NCI-H146 treated with DMSO at 0.1 percent for 48 hours (cell line): ENCODE results near the gene MCL1.
"Not testable (repeated sequence)": the region's sequence is repeated elsewhere in the genome, so short reads cannot be mapped to it uniquely, and the experiment has no call there.

Experiments
- DNase-seq: peaks from one replicate; lab custom pipeline; 2025; ENCODE audit not compliant: unreplicated experiment; lab: John Stamatoyannopoulos, UW

Gene MCL1

GRCh38 chr1:150603711-150604110 lies 24.3 kb upstream of the MCL1 start:
- DNase-seq, result no peak

- DNase-seq, result not testable (repeated sequence)
These were observed 23.0 kb upstream of the MCL1 start for GRCh38 chr1:150602372-150602771.

DNA sequence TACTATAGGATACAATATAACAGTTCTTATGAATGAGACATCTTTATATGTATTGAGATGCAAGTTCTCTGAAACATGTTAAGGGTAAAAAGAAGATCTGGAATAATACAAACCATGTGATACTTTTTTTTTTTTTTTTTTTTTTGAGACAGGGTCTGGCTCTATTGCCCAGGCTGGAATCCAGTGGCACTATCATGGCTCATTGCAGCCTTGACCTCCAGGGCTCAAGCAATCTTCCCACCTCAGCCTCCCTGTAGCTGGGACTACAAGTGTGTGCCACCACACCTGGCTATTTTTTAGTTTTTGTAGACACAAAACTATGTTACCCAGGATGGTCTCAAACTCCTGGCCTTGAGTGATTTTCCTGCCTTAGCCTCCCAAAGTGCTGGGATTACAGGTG lies 22.1 kb upstream of the MCL1 start:
- DNase-seq, result no peak

- not testable (repeated sequence) for DNase-seq
These were observed 18.9 kb upstream of the MCL1 start for GRCh38 chr1:150598346-150598745.

DNA sequence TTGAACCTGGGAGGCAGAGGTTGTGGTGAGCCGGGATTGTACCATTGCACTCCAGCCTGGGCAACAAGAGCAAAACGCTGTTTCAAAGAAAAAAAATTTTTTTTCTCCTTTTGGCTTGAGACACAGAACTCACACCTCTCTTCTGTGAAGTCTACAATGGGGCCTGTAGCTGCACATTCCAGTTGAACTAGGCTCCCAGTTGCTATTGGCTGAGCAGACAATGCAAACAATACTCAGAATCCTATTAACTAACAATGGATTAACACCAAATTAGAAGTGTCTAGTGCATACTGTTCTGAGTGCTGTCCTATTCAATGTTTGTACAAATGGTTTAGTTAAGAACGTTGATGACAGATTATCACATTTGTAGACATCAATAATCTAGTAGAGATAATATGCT lies 17.6 kb upstream of the MCL1 start:
- no peak for DNase-seq

GRCh38 chr1:150596095-150596892 lies 16.9 kb upstream of the MCL1 start:
- no peak for DNase-seq

- no peak for DNase-seq
These were observed 3.0 kb upstream of the MCL1 start for GRCh38 chr1:150582371-150582770.

GRCh38 chr1:150581962-150582361 lies 2.6 kb upstream of the MCL1 start:
- not testable (repeated sequence) for DNase-seq

- DNase-seq, result not testable (repeated sequence)
These were observed 2.0 kb upstream of the MCL1 start for GRCh38 chr1:150581437-150581836.

GRCh38 chr1:150580966-150581365 lies 1.6 kb upstream of the MCL1 start:
- DNase-seq, result not testable (repeated sequence)

GRCh38 chr1:150579945-150580642 lies 684 bp upstream of the MCL1 start:
- no peak for DNase-seq

DNA sequence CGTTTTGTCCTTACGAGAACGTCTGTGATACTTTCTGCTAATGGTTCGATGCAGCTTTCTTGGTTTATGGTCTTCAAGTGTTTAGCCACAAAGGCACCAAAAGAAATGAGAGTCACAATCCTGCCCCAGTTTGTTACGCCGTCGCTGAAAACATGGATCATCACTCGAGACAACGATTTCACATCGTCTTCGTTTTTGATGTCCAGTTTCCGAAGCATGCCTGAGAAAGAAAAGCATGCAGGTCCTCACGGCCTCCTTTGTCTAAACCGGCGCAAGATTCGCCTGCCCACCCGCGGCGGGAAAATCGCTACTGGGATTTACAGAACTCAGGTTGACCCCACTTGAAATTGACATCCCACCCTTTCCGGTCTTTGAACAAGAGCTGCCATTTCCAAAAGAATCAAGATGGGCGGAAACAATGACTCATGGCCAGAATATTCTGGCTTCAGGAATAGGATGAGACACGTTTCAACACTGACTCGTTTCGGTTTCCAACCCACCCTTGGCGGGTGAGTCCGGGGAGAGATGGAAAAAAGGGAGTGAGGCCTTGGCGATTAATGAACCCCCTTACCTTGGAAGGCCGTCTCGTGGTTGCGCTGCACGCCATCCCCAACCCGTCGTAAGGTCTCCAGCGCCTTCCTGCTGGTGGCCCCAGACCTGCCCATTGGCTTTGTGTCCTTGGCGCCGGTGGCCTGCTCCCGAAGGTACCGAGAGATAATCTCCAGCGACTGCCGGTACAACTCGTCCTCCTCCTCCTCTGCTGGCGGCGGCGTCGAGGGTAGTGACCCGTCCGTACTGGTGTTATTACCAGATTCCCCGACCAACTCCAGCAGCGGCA lies 919 bp downstream of the MCL1 start:
- peak; percentile 32 for DNase-seq

DNA sequence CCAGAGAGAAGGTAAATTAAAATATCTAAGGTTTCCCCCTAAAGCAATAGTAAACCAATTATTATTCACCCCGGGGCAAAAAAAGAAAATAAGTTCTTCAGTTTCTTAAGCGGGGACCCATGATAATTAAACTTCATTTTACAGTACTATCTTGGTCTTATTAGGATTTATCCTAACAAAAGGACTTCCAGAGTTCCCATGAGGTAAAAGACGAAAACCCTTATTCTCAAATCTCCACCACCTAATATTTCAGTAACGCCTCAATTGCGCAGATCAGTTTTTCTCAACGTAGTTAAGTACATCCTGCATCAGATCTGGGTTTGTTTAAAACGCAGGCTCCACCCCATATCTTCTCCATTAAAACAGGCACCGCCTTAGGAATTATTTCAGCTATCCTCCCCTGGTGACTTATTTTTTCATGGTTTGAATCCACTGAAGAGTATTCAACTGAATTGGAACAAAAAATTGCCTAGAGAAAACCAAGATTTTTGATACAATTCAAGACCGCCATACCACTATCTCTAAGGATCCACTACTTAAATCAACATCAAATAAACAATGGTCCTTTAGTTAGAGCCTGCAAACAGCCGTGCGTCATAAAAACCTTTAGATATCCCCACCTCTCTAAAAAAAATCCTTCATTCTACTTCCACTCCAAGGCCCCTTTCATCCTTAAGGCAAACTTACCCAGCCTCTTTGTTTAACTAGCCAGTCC lies 1.7 kb downstream of the MCL1 start:
- no peak for DNase-seq

GRCh38 chr1:150576794-150577556 lies 2.4 kb downstream of the MCL1 start:
- no peak for DNase-seq

- DNase-seq, result no peak
These were observed 3.1 kb downstream of the MCL1 start for GRCh38 chr1:150576367-150576711.

DNA sequence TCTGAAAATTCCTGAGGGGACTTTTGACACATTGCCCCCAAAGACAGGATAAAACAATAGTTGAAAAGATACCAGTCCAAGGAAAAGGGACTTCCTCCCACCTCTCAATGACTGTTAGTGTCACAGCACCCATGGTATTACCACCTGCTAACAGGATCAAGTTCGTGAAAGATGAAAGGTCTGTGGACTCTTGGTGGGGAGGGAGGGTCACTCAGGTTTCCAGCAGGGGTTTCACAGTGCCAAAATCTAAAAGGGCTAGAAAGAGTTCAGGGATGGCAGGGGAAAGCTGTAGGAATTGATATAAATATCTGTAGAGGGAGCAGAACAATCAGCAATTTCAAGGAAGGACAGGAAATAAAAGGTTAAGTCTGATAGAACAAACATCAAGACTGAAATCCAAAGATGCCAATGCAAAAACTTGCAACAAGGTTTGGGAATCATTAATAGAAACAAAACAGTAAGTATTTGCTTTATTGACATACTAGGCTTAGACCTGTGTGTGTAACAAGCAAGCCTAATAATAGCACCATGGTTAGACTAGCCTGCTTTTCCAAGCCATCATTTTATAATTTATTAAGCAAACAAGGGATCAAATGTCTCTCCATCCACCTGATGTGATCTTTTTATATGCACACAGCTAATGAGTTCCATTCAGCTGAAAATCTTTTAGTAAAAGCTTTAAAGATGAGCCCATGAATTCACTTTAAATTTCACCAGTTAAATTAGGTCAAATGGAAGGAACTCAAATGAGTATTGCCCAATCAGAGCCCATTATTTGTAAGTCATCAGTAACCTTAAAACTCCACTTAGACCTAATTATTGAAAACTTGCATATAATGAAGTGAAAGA lies 3.7 kb downstream of the MCL1 start:
- DNase-seq, result peak; percentile 56

DNA sequence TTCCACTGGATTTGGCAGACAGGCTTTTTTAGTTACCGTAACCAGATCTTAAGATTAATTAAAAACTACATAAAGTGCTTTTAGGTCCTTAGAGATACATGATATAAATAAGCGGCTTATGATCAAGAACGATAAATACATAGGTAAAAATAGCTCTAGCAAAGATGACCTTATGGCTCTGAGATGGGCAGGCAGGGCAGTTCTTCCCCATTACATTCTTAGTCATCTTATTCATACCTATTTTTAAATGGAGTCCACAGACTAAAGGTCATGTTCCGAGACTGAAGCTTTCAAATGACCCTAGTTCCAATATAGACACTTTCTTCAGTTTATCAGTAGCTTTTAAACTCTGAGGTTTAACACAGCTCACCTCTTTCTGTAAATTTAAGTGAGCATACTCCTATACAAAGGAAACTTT lies 4.3 kb downstream of the MCL1 start:
- no peak for DNase-seq

GRCh38 chr1:150574260-150575071 lies 4.9 kb downstream of the MCL1 start:
- no peak for DNase-seq
